NB4 (cell line): ENCODE measurements around the gene FAM193B.

ENCODE experiments used
- DNase-seq: peaks from one replicate; pipeline ENCODE4 v3.0.0; 2010; ENCODE audit warnings: low read depth
- H3K4me3 ChIP-seq: one replicate; pipeline ENCODE4 v1.5.1; 2011; ENCODE audit warnings: mild to moderate bottlenecking, low read depth, low read length, moderate library complexity
- CTCF ChIP-seq: IDR thresholded peaks from one replicate; pipeline ENCODE4 v1.5.1; 2012; ENCODE audit warnings: low read depth, low read length
- MAX ChIP-seq: IDR thresholded peaks from 2 replicates; pipeline ENCODE4 v1.6.1; 2011; ENCODE audit warnings: low read depth, low read length
- MYC ChIP-seq: IDR thresholded peaks from 2 replicates; pipeline ENCODE4 v1.6.1; 2011; ENCODE audit warnings: low read depth, low read length
- POLR2A ChIP-seq: IDR thresholded peaks from 2 replicates; pipeline ENCODE4 v1.6.1; 2011; ENCODE audit warnings: mild to moderate bottlenecking; ENCODE audit not compliant: insufficient read length; ENCODE audit errors: extremely low read depth

FAM193B gene

GRCh38 chr5:177475563-177476427 lies 78.6 kb downstream of the FAM193B start:
- no peak for DNase-seq
- TF ChIP-seq CTCF: no peak
- no peak overlapping the region for H3K4me3 ChIP-seq

GRCh38 chr5:177474846-177475562 lies 79.4 kb downstream of the FAM193B start:
- no peak overlapping the region for H3K4me3 ChIP-seq
- no peak for TF ChIP-seq CTCF
- DNase-seq: no peak

- H3K4me3 ChIP-seq: no peak overlapping the region
- no peak for TF ChIP-seq CTCF
- no peak for TF ChIP-seq MAX
- no peak for TF ChIP-seq MYC
- TF ChIP-seq POLR2A: no peak
- DNase-seq: no peak
These were observed 80.3 kb downstream of the FAM193B start for GRCh38 chr5:177474002-177474476.

GRCh38 chr5:177473443-177474001 lies 80.8 kb downstream of the FAM193B start, which contains the start of gene DBN1:
Gene DBN1, minus strand, starts transcription at chr5:177473634. Its CDS starts 113 bp downstream, at chr5:177473521.
- DNase-seq: peak; percentile 62
- H3K4me3 ChIP-seq: peak within 1 kb of the TSS; percentile 47
- TF ChIP-seq MYC: no peak
- TF ChIP-seq POLR2A: peak; percentile 22

GRCh38 chr5:177472460-177473442 lies 81.6 kb downstream of the FAM193B start:
- peak overlapping the region; percentile 47 for H3K4me3 ChIP-seq
- peak; percentile 81 for DNase-seq
- TF ChIP-seq MYC (0 out of 2 replicates have a peak, but pooled peaks have one; percentile 48), CTCF (no peak), POLR2A (peak; percentile 30), MAX (peak; percentile 46)
